K562 (cell line): ENCODE measurements around the gene PAX8. TPM values are rescaled to one million over a fixed set of nuclear protein-coding genes. Genes with fewer than 3 reads are reported as not detected.
A peak's percentile ranks its signal among the peaks of the same experiment; 100 is the strongest.

ENCODE experiments used
- ATAC-seq: fragments of 200-7000 bp; cut with Tn5 transposase; 3 replicates; pipeline ENCODE4 v1.9.1; 2020; ENCODE audit warnings: moderate library complexity
- BruUV-seq: library from RNA; stranded (reverse); fragments of 400-500 nt; replicated peaks from 2 replicates; lab custom pipeline; 2021; lab: Mats Ljungman, UMichigan
- CTCF ChIA-PET: fragments of 300-600 bp; formaldehyde crosslinking; extraction: SDS; loops from one replicate; lab custom pipeline; 2021; ENCODE audit warnings: low intra/inter-chr PET ratio; lab: Yijun Ruan, JAX
- POLR2A ChIA-PET: fragments of 300-600, 350-650 bp; sonication (Branson Sonifier 250); formaldehyde crosslinking; extraction: SDS; loops from one replicate; lab custom pipeline; 2021; ENCODE audit warnings: antibody characterized with exemption, inconsistent platforms; lab: Yijun Ruan, JAX
- DNase-seq, 4 experiments: peaks; one replicate each; pipeline versions ENCODE4 v3.0.0 to v3.0.0-alpha.2; 2011 to 2018; ENCODE audit warnings: low spot score in 3 of 4, mixed read lengths in 3 of 4; ENCODE audit errors: extremely low read depth in 1 of 4
- FAIRE-seq: peaks from 2 replicates; lab custom pipeline; 2011; peaks lifted over from hg19 to GRCh38; lab: Jason Lieb, UNC
- H2AFZ ChIP-seq: 2 replicates; pipeline ENCODE4 v1.6.0; 2011; ENCODE audit warnings: low read depth, low read length, control low read depth, inconsistent platforms
- H3K27ac ChIP-seq: fragments of 200-600 bp; 3 replicates; pipeline ENCODE4 v1.8.0; 2011; ENCODE audit warnings: low read depth, mild to moderate bottlenecking, control low read depth, inconsistent platforms, low read length, moderate library complexity, mixed read lengths; ENCODE audit errors: extremely low read depth
- H3K27me3 ChIP-seq, 2 experiments: fragments of 300-600 bp in 1 of 2; 2 replicates in 1 of 2; 3 replicates in 1 of 2; pipeline versions ENCODE4 v1.6.0 to v1.8.0; 2011; ENCODE audit warnings: inconsistent platforms in 2 of 2, low read length in 2 of 2, mild to moderate bottlenecking in 1 of 2, mixed read lengths in 1 of 2, moderate library complexity in 1 of 2; ENCODE audit not compliant: control insufficient read depth in 2 of 2, insufficient read depth in 2 of 2
- H3K36me3 ChIP-seq: fragments of 300-600 bp; 3 replicates; pipeline ENCODE4 v1.8.0; 2011; ENCODE audit warnings: mild to moderate bottlenecking, low read length, inconsistent platforms; ENCODE audit not compliant: control insufficient read depth, insufficient read depth
- H3K4me1 ChIP-seq, 2 experiments: fragments of 200-600 bp in 1 of 2; replicated peaks in 1 of 2; 2 replicates in 1 of 2; 3 replicates in 1 of 2; pipeline versions ENCODE4 v1.5.1 to v1.8.0; 2011; ENCODE audit warnings: inconsistent platforms in 2 of 2, low read length in 2 of 2, mild to moderate bottlenecking in 1 of 2, mixed read lengths in 1 of 2, moderate library complexity in 1 of 2; ENCODE audit not compliant: control insufficient read depth in 2 of 2, insufficient read depth in 2 of 2
- H3K4me2 ChIP-seq: 2 replicates; pipeline ENCODE4 v1.6.1; 2011; ENCODE audit warnings: low read length, control low read depth, inconsistent platforms, mixed read lengths; ENCODE audit not compliant: insufficient read depth
- H3K4me3 ChIP-seq: fragments of 200-600 bp; sonication (generic), shearing (Covaris generic); 2 replicates; pipeline ENCODE4 v1.5.1; 2016; ENCODE audit warnings: control low read depth, inconsistent platforms
- H3K79me2 ChIP-seq: fragments of 200-600 bp; 3 replicates; pipeline ENCODE4 v1.8.0; 2011; ENCODE audit warnings: low read length, inconsistent platforms; ENCODE audit not compliant: control insufficient read depth, insufficient read depth
- H3K9ac ChIP-seq, 2 experiments: 2 replicates each; pipeline versions ENCODE4 v1.6.0 to v1.6.1; 2011; ENCODE audit warnings: low read depth in 2 of 2, low read length in 2 of 2, control low read depth in 1 of 2, inconsistent platforms in 1 of 2, mild to moderate bottlenecking in 1 of 2, mixed read lengths in 1 of 2; ENCODE audit not compliant: insufficient read depth in 1 of 2
- H3K9me1 ChIP-seq: one replicate; pipeline ENCODE4 v1.6.0; 2011; ENCODE audit warnings: inconsistent platforms, mild to moderate bottlenecking, low read length, moderate library complexity; ENCODE audit not compliant: control insufficient read depth, insufficient read depth
- H3K9me3 ChIP-seq: replicated peaks from 2 replicates; pipeline ENCODE4 v1.5.1; 2011; ENCODE audit warnings: low read depth, low read length, inconsistent platforms; ENCODE audit not compliant: control insufficient read depth, insufficient read depth
- H4K20me1 ChIP-seq: replicated peaks from 2 replicates; pipeline ENCODE4 v1.6.1; 2011; ENCODE audit warnings: low read length, inconsistent platforms, mixed read lengths; ENCODE audit not compliant: control insufficient read depth, insufficient read depth
- CBFA2T2 ChIP-seq: fragments of 450-650 bp; conservative IDR thresholded peaks from 2 replicates; pipeline ENCODE4 v1.6.1; 2017; ENCODE audit warnings: mild to moderate bottlenecking
- CREB1 ChIP-seq, 2 experiments: sonication (generic) in 1 of 2; formaldehyde crosslinking in 1 of 2; IDR thresholded peaks; 2 replicates each; pipeline versions ENCODE4 v1.6.1 to v1.8.0; 2012 to 2022; ENCODE audit warnings: inconsistent platforms in 1 of 2, mild to moderate bottlenecking in 1 of 2, missing genetic modification reagents in 1 of 2, moderate library complexity in 1 of 2
- EP400 ChIP-seq: fragments of 450-650 bp; IDR thresholded peaks from 2 replicates; pipeline ENCODE4 v1.6.1; 2017; ENCODE audit warnings: antibody characterized with exemption, mild to moderate bottlenecking, moderate library complexity
- FOXA1 ChIP-seq: fragments of 450-650 bp; IDR thresholded peaks from 2 replicates; pipeline ENCODE4 v1.6.1; 2016; ENCODE audit warnings: mild to moderate bottlenecking, borderline replicate concordance
- FOXJ2 ChIP-seq: fragments of 200-800 bp; sonication (Bioruptor generic); IDR thresholded peaks from 2 replicates; pipeline ENCODE4 v1.6.1; 2016; ENCODE audit warnings: missing genetic modification characterization, missing compliant biosample characterization
- RFX5 ChIP-seq: IDR thresholded peaks from 2 replicates; pipeline ENCODE4 v1.6.1; 2011; ENCODE audit warnings: low read depth, mild to moderate bottlenecking, improper control_type of control experiment, low read length
- TCF3 ChIP-seq: sonication (generic); formaldehyde crosslinking; IDR thresholded peaks from 2 replicates; pipeline ENCODE4 v1.4.0; 2020; ENCODE audit warnings: mild to moderate bottlenecking, missing genetic modification reagents
- ZNF124 ChIP-seq: sonication (generic); formaldehyde crosslinking; IDR thresholded peaks from 2 replicates; pipeline ENCODE4 v1.8.1; 2022; ENCODE audit warnings: missing genetic modification reagents
- ZNF197 ChIP-seq: fragments of 200-800 bp; sonication (Bioruptor generic); IDR thresholded peaks from 2 replicates; pipeline ENCODE4 v1.6.1; 2016; ENCODE audit warnings: low read depth, missing genetic modification characterization, missing compliant biosample characterization
- ZNF316 ChIP-seq: fragments of 450-650 bp; IDR thresholded peaks from 2 replicates; pipeline ENCODE4 v1.6.1; 2016
- WGBS: fragments of 100-300 bp; shearing (Covaris generic); methylation state at CpG from one replicate; pipeline ENCODE4 v1.1.6; 2016; ENCODE audit warnings: low coverage, mixed read lengths; ENCODE audit not compliant: insufficient coverage; ENCODE audit errors: missing lambda C conversion rate; 5-methylcytosine and 5-hydroxymethylcytosine counted together
- in situ Hi-C: fragments of 300-500 bp; cut with MboI; formaldehyde crosslinking; loops from 4 replicates; pipeline ENCODE4 v1.15.0; 2018; ENCODE audit warnings: inconsistent platforms, mixed read lengths
- intact Hi-C: fragments of 100-400 bp; cut with micrococcal nuclease; formaldehyde crosslinking; loops from 2 replicates; pipeline ENCODE4 v1.14.2; 2022
- polyA plus RNA-seq, 8 experiments: library from polyadenylated mRNA; depleted of rRNA in 4 of 8; stranded (reverse) in 5 of 8; unstranded in 3 of 8; fragments of >200 nt; fragmentation: Nextera tagmentation in 2 of 8; fragmentation: Illumina TruSeq in 1 of 8; extraction: Ambion mirVana in 2 of 8; extraction: Trizol in 1 of 8; gene quantifications; 2 replicates each; pipeline versions ENCODE4 v1.2.1 to v1.2.3, GENCODE V29; 2011 to 2014; ENCODE audit warnings: inconsistent platforms in 1 of 8, missing spikeins in 1 of 8
- total RNA-seq, 7 experiments: library from RNA; depleted of rRNA in 6 of 7; stranded (reverse); fragments of >200 nt in 6 of 7; fragmentation: Illumina TruSeq in 2 of 7; extraction: Trizol in 2 of 7; gene quantifications; 2 replicates each; pipeline versions ENCODE4 v1.2.1 to v1.2.3, GENCODE V29; 2011 to 2021; ENCODE audit warnings: low replicate concordance in 1 of 7
- TF ChIP-seq, protein P1 (sequence below): fragments of 450-650 bp; IDR thresholded peaks from 2 replicates; pipeline ENCODE4 v1.6.1; 2016

The PAX8 gene
- total and polyA plus RNA-seq, 9 of the 15 experiments (the other 6 are each of a cell fraction or from before 2014, with no cell fraction given), result 0.13 to 2.1 (median 0.51) TPM

GRCh38 chr2:113212245-113213060, 66.3 kb downstream of the PAX8 start:
- no peaks in the 10 kb centered on the region for H3K79me2 ChIP-seq
- H3K27ac ChIP-seq, result no peak overlapping the region
- H3K4me2 ChIP-seq, result no peak overlapping the region
- no peak for DNase-seq
- peak overlapping the region; percentile 47; the same call in 1 of the 2 replicates for H2AFZ ChIP-seq
- peaks cover 3 to 4% of the 10 kb centered on the region in 2 experiments; a peak in 4 of 5 replicates for H3K4me1 ChIP-seq
- H3K9me3 ChIP-seq, result no peaks in the 10 kb centered on the region
- H3K9me1 ChIP-seq, result no peaks in the 10 kb centered on the region
- WGBS, result 36% methylated on average over 21 of the region's 26 CpGs
- TF ChIP-seq CREB1 (IDR thresholded peaks at IDR 0.05) (no peak), CREB1 (CRISPR knock-in tag; IDR thresholded peaks at IDR 0.05) (no peak), RFX5 (no peak), EP400 (no peak), CBFA2T2 (no peak), FOXA1 (no peak), ZNF197 (CRISPR knock-in tag) (no peak), TCF3 (CRISPR knock-in tag) (no peak), FOXJ2 (tag) (no peak), ZNF124 (CRISPR knock-in tag) (no peak), ZNF316 (no peak)
- TF ChIP-seq, protein P1, sequence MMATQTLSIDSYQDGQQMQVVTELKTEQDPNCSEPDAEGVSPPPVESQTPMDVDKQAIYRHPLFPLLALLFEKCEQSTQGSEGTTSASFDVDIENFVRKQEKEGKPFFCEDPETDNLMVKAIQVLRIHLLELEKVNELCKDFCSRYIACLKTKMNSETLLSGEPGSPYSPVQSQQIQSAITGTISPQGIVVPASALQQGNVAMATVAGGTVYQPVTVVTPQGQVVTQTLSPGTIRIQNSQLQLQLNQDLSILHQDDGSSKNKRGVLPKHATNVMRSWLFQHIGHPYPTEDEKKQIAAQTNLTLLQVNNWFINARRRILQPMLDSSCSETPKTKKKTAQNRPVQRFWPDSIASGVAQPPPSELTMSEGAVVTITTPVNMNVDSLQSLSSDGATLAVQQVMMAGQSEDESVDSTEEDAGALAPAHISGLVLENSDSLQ, result no peak
- TF ChIP-seq, all 486 proteins: peak for 0
- ATAC-seq (no peak; the same call in 2 of the 3 replicates), FAIRE-seq (no peak)
- BruUV-seq, result no TSS peak
- ChIA-PET CTCF (no interaction called here), POLR2A (interaction anchor here (0.8 to 1.4 kb wide), 3 partner anchors 10 to 28 kb away, joined by 3 to 4 read pairs (median 3); no protein-coding TSS in a partner anchor)
- no peaks in the 10 kb centered on the region for H3K36me3 ChIP-seq
- no peaks in the 10 kb centered on the region for H4K20me1 ChIP-seq
- no peak overlapping the region for H3K9ac ChIP-seq
- H3K4me3 ChIP-seq, result no peak overlapping the region
- in situ Hi-C loops (no loop called here), intact Hi-C loops (no loop called here)
- peaks cover 2 to 4% of the 10 kb centered on the region in 2 experiments; a peak in 3 of 5 replicates for H3K27me3 ChIP-seq
